Lower leg skin (tissue), 3 donors: Measurements from ENCODE around the gene DENND1C.

ENCODE experiments used
- CTCF ChIP-seq, 3 donors: fragments of 450-650 bp; IDR thresholded peaks; one replicate each; pipeline ENCODE4 v1.5.1; 2016; ENCODE audit warnings: antibody characterized with exemption in 3 of 3, mild to moderate bottlenecking in 3 of 3, moderate library complexity in 2 of 3
- POLR2A ChIP-seq, 2 donors: fragments of 450-650 bp; IDR thresholded peaks; one replicate each; pipeline ENCODE4 v1.6.1; 2016 to 2017; ENCODE audit warnings: antibody characterized with exemption in 2 of 2, mild to moderate bottlenecking in 1 of 2, moderate library complexity in 1 of 2

- TF ChIP-seq POLR2A (IDR thresholded peaks at IDR 0.05) (no peak), CTCF (IDR thresholded peaks at IDR 0.05) (no peak)
Measured at GRCh38 chr19:6484230-6484629, 2.6 kb upstream of the DENND1C start.
